Spleen (tissue), 7 donors: ENCODE measurements around the gene ZFX.

Source experiments
- CTCF ChIP-seq, 11 experiments: fragments of 200-600 bp in 7 of 11; fragments of 450-650 bp in 4 of 11; sonication (generic) in 4 of 11; IDR thresholded peaks in 8 of 11; conservative IDR thresholded peaks in 3 of 11; 1 replicate in 7 of 11; 2 replicates in 4 of 11; pipeline versions ENCODE4 v1.4.0 to v1.8.0; 2016 to 2021; ENCODE audit warnings: antibody characterized with exemption in 11 of 11, inconsistent platforms in 4 of 11, mild to moderate bottlenecking in 1 of 11
- POLR2A ChIP-seq, 3 donors: fragments of 450-650 bp; IDR thresholded peaks; one replicate each; pipeline ENCODE4 v1.5.1; 2017; ENCODE audit warnings: antibody characterized with exemption in 3 of 3, mild to moderate bottlenecking in 1 of 3
- donor health status: DM: no; HTN: no; CAD: no; lungs with moderate emphysema.
- donor health status: DM: no; HTN: no; CAD: no.
- donor health status: DM: no; HTN: no; CAD: no.

- no peak for TF ChIP-seq CTCF (IDR thresholded peaks at IDR 0.05 in 8 of 11, conservative IDR thresholded peaks at IDR 0.05 in 3 of 11)
- TF ChIP-seq POLR2A (IDR thresholded peaks at IDR 0.05), result no peak
These were observed 112.8 kb downstream of the ZFX start for GRCh38 chrX:24262309-24262708.
